ENCODE measurements around the gene RAB11B.

GRCh38 chr19:8395621-8396082 lies 5.5 kb downstream of the RAB11B start:
- TF ChIP-seq EZH2 (IDR thresholded peaks at IDR 0.05; ENCODE audit: insufficient read depth, poor library complexity, severe bottlenecking): no peak
- no peak for TF ChIP-seq EZH2phosphoT487 (IDR thresholded peaks at IDR 0.05; ENCODE audit: insufficient read depth, low read depth)

Data from GM23248 (cell line).